IPS-18c (cell line): ENCODE data around the gene RASD2.

Experiments used
- H3K4me3 ChIP-seq: 2 replicates; pipeline ENCODE4 v1.7.0; 2013; ENCODE audit warnings: low read depth, mild to moderate bottlenecking, low read length, moderate library complexity; ENCODE audit not compliant: insufficient read depth
- H3K9me3 ChIP-seq: one replicate; pipeline ENCODE4 v1.6.1; 2013; ENCODE audit warnings: mild to moderate bottlenecking, low read length, moderate library complexity; ENCODE audit not compliant: control insufficient read depth, insufficient read depth

The RASD2 gene

DNA sequence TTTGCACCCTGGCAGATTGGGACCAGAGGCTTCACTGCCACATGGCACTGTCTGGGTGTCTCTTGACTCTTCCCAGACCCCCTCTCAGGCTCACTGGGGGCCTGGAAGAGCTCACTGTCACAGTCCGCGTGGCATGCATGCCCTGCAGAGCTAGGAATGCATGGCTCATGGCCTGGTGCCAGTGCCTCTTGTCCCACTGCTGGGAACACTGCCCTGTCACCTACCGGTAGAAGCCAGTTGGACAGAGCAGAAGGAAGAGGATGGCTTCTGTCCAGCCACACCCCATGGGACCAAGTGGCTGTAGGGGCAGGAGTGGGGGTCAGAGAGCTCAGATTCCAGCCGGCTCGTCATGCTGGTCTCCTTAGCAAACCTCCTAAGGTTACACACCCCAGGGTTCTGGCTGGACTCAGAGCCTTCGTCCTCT is 46.8 kb downstream of the RASD2 start:
- Histone ChIP-seq H3K9me3 (no peaks in the 10 kb centered on the region), H3K4me3 (no peak overlapping the region)

- H3K4me3 ChIP-seq: no peak overlapping the region
- no peaks in the 10 kb centered on the region for H3K9me3 ChIP-seq
These were observed 47.3 kb downstream of the RASD2 start for GRCh38 chr22:35587896-35588295.

DNA sequence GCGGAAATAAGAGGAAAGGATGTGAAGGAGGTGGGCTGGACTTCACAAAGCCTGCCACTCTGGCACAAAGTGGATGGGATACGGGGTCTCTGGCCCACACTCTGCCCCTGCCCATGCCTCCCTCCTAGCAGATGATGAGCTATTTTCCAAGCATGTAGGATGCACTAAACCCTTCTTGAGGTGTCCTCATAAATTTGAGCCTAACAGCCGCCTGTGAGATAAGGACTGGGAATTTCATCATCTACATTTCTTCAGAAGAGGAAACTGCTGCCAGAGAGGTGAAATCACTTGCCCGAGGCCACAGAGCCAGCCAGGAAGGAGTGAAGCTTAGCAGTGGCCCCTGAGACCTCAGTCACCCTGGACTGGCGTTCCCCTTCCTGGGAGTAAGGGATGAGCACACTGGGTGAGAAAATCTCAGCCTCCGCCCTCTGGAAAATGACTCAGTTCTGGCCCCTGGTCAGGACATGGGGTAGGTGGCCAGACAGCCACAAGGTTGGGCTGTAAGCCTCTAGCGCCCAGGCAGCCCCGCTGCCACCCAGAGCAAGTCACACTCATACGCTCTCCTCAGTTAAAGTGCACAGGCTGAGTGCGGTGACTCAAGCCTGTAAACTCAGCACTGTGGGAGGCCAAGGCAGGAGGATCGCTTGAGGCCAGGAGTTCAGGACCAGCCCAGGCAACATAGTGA is 48.6 kb downstream of the RASD2 start:
- Histone ChIP-seq H3K9me3 (no peaks in the 10 kb centered on the region), H3K4me3 (no peak overlapping the region)

- Histone ChIP-seq H3K9me3 (no peaks in the 10 kb centered on the region), H3K4me3 (no peak overlapping the region)
These were observed 49.1 kb downstream of the RASD2 start for GRCh38 chr22:35589756-35590093.

GRCh38 chr22:35590634-35591295 is 50.1 kb downstream of the RASD2 start:
- Histone ChIP-seq H3K9me3 (no peaks in the 10 kb centered on the region), H3K4me3 (no peak overlapping the region)

GRCh38 chr22:35591714-35592417 is 51.2 kb downstream of the RASD2 start:
- no peak overlapping the region for H3K4me3 ChIP-seq
- H3K9me3 ChIP-seq: no peaks in the 10 kb centered on the region

- Histone ChIP-seq H3K9me3 (no peaks in the 10 kb centered on the region), H3K4me3 (no peak overlapping the region)
These were observed 51.9 kb downstream of the RASD2 start for GRCh38 chr22:35592418-35592967.

DNA sequence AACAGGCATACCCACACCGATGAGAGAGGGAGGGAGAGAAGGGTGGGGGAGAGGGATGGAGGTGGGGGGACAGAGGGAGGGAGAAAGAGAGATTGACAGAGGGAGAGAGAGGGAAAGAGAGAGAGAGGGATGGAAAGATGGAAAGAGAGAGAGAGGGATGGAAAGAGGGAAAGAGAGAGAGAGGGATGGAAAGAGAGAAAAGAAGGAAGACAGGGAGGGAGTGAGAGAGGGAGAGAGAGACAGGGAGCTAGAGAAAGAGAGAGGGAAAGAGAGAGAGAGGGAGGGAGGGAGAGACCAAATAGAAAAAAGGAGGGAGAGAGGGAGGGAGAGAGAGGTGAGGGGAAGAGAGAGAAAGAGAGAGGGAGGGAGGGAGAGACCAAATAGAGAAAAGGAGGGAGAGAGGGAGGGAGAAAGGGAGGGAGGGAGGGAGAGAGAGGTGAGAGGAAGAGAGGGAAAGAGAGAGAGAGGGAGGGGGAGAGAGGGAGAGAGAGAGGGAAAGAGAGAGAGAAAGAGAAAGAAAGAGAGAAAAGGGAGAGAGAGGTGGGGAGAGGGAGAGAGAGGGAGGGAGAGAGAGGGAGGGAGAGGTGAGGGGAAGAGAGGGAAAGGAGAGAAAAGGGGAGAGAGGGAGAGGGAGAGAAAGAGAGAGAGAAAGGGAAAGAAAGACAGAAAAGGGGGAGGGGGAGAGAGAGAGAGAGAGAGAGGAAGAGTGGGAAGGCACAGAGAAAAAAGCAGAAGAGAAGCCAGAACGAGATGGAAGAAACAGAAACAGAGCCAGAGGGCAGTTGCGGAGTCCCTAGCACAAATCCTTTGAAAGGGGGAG is 52.6 kb downstream of the RASD2 start:
- Histone ChIP-seq H3K9me3 (no peaks in the 10 kb centered on the region), H3K4me3 (no peak overlapping the region)

DNA sequence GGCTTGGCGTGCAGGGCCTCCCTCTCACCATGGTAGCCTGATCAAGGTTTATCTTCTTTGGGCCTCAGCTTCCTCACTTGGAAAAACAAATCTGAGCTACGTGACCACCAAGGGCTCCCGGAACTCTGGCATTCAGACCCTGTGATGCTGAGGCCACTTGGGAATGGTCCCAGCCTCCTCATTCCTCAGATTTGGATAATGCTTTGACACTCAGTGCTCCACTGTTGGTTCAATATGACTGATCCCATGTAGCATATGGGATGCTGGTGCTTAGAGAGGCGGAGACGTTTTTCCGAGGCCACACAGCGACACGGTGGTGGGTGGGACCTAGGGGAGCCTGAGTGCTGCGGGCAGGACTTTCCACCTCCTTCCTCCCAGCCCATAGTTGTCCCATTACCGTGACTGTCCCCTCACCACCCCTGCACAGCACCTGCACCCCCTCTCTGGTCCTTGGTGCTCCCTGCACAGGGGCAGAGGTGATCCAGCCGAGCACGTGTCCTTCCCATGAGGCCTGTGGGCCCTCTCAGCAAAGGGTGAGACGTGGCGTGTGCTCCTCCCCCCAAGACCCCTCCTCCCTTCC is 53.4 kb downstream of the RASD2 start:
- no peak overlapping the region for H3K4me3 ChIP-seq
- no peaks in the 10 kb centered on the region for H3K9me3 ChIP-seq

GRCh38 chr22:35594686-35595085 is 54.1 kb downstream of the RASD2 start:
- H3K4me3 ChIP-seq: no peak overlapping the region
- H3K9me3 ChIP-seq: no peaks in the 10 kb centered on the region

GRCh38 chr22:35596821-35597220 is 56.2 kb downstream of the RASD2 start:
- Histone ChIP-seq H3K4me3 (no peak overlapping the region), H3K9me3 (no peaks in the 10 kb centered on the region)

- Histone ChIP-seq H3K4me3 (no peak overlapping the region), H3K9me3 (no peaks in the 10 kb centered on the region)
These were observed 57.2 kb downstream of the RASD2 start for GRCh38 chr22:35597692-35598395.

DNA sequence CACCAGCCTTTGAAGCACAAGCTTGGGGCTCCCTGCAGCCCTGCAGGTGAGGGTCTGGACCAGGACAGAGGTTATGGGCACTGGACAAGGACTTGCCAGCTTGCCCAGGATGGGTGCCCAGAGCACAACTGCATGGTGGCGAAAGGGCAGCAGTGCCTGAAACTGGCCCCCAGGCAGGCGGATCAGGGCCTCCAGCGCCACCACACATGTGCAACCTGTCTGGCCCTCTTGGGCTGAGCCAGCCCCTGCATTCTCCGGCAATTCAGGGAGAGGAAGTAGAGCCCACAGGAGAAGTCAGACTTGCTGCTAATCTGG is 57.7 kb downstream of the RASD2 start:
- Histone ChIP-seq H3K9me3 (no peaks in the 10 kb centered on the region), H3K4me3 (no peak overlapping the region)

DNA sequence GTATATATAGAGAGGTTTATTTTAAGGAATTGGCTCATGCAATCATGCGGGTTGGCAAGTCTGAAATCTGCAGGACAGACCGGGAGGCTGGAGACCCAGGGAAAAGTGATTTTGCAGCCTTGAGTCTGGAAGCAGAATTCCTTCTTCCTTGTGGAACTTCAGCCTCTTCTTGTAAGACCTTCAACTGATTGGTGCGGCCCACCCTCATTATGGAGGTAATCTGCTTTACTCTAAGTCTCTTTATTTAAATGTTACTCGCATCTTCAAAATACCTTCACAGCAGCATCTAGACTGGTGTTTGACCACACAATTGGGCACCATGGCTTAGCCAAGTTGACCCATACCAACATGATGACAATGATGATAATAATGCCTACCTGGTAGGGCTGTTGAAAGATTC is 58.7 kb downstream of the RASD2 start:
- Histone ChIP-seq H3K9me3 (no peaks in the 10 kb centered on the region), H3K4me3 (no peak overlapping the region)

GRCh38 chr22:35600476-35600875 is 59.8 kb downstream of the RASD2 start:
- Histone ChIP-seq H3K9me3 (no peaks in the 10 kb centered on the region), H3K4me3 (no peak overlapping the region)

- H3K4me3 ChIP-seq: no peak overlapping the region
- H3K9me3 ChIP-seq: no peaks in the 10 kb centered on the region
These were observed 60.5 kb downstream of the RASD2 start for GRCh38 chr22:35601013-35601580.
